Mesodermal cell (in vitro differentiated cells): ENCODE results near the gene RGS8.
"Not testable (repeated sequence)": the region's sequence is repeated elsewhere in the genome, so short reads cannot be mapped to it uniquely, and the experiment has no call there.

Experiments
- H3K27ac ChIP-seq: 2 replicates; pipeline ENCODE4 v1.7.0; 2013; ENCODE audit warnings: mild to moderate bottlenecking, low read depth, low read length, moderate library complexity; ENCODE audit not compliant: severe bottlenecking
- H3K36me3 ChIP-seq: 2 replicates; pipeline ENCODE4 v1.7.1; 2013; ENCODE audit warnings: mild to moderate bottlenecking, low read length, moderate library complexity; ENCODE audit not compliant: control insufficient read depth, insufficient read depth
- H3K4me1 ChIP-seq: one replicate; pipeline ENCODE4 v1.7.1; 2013; ENCODE audit warnings: mild to moderate bottlenecking, low read length; ENCODE audit not compliant: insufficient read depth, control insufficient read depth, poor library complexity, severe bottlenecking
- H3K4me3 ChIP-seq: 2 replicates; pipeline ENCODE4 v1.7.0; 2013; ENCODE audit warnings: low read length, control low read depth, mild to moderate bottlenecking; ENCODE audit not compliant: insufficient read depth, poor library complexity, severe bottlenecking; ENCODE audit errors: extremely low read depth
- H3K9me3 ChIP-seq: 2 replicates; pipeline ENCODE4 v1.7.1; 2013; ENCODE audit warnings: mild to moderate bottlenecking, low read length, moderate library complexity; ENCODE audit not compliant: control insufficient read depth
- WGBS, 2 experiments: methylation state at CpG; one replicate each; pipeline ENCODE4 v1.1.5; 2013; ENCODE audit warnings: missing lambda C conversion rate in 2 of 2; ENCODE audit not compliant: insufficient coverage in 2 of 2; 5-methylcytosine and 5-hydroxymethylcytosine counted together

The RGS8 gene

DNA sequence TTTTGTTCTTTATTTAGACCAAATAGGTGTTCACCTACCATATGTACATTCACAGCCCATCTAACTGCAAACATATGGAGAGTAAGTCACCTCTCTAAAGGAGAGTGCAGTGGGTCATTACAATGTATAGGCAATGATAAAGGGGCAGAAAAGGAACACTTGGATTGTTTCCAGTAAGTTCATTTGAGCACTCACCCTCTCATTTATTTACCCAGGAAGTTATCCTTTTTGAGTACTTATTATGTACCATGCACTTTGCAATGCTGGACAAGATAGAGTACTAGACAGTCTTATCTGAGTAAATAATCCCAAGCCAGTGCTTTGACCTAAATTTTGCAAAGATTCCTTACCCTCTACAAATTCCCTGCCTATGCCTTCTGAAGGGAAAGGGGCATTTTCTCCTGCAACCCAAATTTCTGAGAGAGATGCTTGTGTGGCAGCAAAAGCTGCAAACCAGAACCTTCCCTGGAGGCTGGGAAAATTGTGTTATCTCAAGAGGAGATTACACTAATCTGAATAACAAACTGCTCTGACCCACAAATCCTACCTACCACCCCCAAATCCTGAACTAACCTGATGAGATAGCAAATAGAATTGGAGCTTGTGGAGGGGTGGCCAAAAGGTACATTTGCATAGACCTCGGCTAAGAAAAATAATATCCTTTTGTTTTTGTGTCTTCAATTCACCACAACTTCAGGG, 18.6 kb upstream of the RGS8 start:
- H3K4me1 ChIP-seq, result no peaks in the 10 kb centered on the region

GRCh38 chr1:182700351-182700709, 15.9 kb upstream of the RGS8 start:
- Histone ChIP-seq H3K4me3 (no peak overlapping the region), H3K27ac (no peak overlapping the region), H3K9me3 (no peaks in the 10 kb centered on the region), H3K36me3 (no peaks in the 10 kb centered on the region), H3K4me1 (no peaks in the 10 kb centered on the region)
- WGBS, 2 experiments, result 77 to 88% methylated on average over 7 of the region's 9 CpGs

More for the DNA sequence above, 18.6 kb upstream of the RGS8 start:
- Histone ChIP-seq H3K9me3 (no peaks in the 10 kb centered on the region), H3K36me3 (no peaks in the 10 kb centered on the region), H3K27ac (no peak overlapping the region), H3K4me3 (no peak overlapping the region)
- WGBS, 2 experiments, result no CpG with 5 or more reads among the region's 1 CpG

DNA sequence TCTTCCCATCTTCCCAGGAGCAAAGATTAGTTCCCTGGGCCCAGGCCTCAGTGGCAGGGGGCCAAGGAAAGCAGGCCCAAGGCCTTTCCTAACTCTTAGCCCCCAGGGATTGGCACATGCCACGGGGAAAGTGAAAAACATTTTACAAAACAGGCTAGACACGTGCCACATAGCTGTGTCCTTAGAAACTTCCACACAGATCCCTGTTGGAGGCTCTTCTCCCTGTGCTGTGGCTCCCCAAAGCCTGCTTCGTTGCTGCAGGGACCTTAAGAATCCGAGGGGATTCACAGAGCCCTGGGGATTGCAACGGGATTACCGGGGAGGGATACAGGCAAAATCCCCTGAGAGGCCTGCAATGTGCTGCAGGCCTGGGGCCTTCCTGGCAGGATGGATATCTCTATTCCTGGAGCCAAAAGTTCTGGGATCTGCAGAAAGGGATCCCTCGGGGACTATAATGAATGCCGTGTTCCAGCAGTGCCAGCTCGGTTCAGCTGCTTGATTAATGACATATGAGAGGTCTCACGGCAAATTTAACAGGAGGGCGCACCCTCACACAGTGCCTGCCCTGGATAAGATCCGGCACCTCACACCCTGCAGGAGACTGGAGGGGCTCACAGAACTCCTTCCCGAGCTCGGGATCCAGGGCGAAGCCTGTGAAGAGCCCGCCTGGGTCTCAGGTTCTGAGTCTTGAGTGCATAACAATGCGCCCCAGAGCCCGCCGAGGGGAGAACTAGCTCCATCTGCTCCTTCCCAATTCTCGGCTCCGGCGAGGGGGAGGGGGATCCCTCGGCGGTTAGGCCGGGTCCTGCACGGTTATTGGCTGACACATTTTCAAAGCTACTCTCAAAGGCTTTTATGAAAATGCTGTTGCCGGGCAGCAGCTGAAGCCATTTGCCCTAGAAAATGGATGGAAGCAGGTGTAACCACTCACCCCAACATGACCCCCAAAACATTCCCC, 15.3 kb upstream of the RGS8 start:
- Histone ChIP-seq H3K4me1 (no peaks in the 10 kb centered on the region), H3K9me3 (no peaks in the 10 kb centered on the region), H3K27ac (no peak overlapping the region), H3K36me3 (no peaks in the 10 kb centered on the region), H3K4me3 (no peak overlapping the region)
- 32 to 33% methylated on average over 24 of the region's 27 CpGs for WGBS, 2 experiments

DNA sequence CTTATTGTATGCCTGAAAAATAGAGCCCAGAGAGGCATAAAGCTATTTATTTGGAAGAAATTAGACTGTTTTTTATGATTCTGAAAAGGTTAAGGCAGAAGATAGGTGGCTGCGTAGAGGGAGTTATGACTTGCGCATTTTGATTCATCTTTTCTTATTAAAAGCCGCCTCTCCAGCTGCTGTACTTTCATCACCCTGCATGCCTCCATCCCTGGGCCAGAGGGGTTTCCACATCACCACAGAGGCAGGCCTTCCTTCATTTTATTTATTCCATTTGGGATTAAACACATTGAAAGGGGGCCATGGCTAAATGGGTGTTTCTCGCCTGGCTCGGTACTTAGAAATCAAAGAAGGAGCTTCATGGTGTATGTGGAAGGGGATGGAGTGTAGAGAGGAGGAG, 14.6 kb upstream of the RGS8 start:
- no peaks in the 10 kb centered on the region for H3K9me3 ChIP-seq
- WGBS, 2 experiments, result 85% methylated on average over 4 of the region's 5 CpGs; no CpG with 5 or more reads in 1 of the 2 experiments
- no peak overlapping the region for H3K27ac ChIP-seq

GRCh38 chr1:182693139-182693538, 8.8 kb upstream of the RGS8 start:
- not testable (repeated sequence) for H3K4me1 ChIP-seq

More for the DNA sequence above, 14.6 kb upstream of the RGS8 start:
- Histone ChIP-seq H3K36me3 (no peaks in the 10 kb centered on the region), H3K4me3 (no peak overlapping the region), H3K4me1 (no peaks in the 10 kb centered on the region)

GRCh38 chr1:182690886-182691443, 6.6 kb upstream of the RGS8 start:
- peaks cover 6% of the 10 kb centered on the region for H3K9me3 ChIP-seq
- WGBS, 2 experiments, result no CpG with 5 or more reads among the region's 1 CpG
- no peak overlapping the region for H3K27ac ChIP-seq
- H3K4me1 ChIP-seq, result no peaks in the 10 kb centered on the region
- no peak overlapping the region for H3K4me3 ChIP-seq
- no peaks in the 10 kb centered on the region for H3K36me3 ChIP-seq

More at GRCh38 chr1:182693139-182693538, 8.8 kb upstream of the RGS8 start:
- not testable (repeated sequence) for H3K9me3 ChIP-seq, H3K4me3 ChIP-seq, H3K27ac ChIP-seq, H3K36me3 ChIP-seq

- peaks cover 5% of the 10 kb centered on the region for H3K4me1 ChIP-seq
- H3K36me3 ChIP-seq, result no peaks in the 10 kb centered on the region
- H3K4me3 ChIP-seq, result no peak overlapping the region
- WGBS, 2 experiments, result 84 to 92% methylated on average over 4 of the region's 8 CpGs
- H3K27ac ChIP-seq, result no peak overlapping the region
- peaks cover 6% of the 10 kb centered on the region for H3K9me3 ChIP-seq
Observed at GRCh38 chr1:182688436-182689205, 4.2 kb upstream of the RGS8 start.

DNA sequence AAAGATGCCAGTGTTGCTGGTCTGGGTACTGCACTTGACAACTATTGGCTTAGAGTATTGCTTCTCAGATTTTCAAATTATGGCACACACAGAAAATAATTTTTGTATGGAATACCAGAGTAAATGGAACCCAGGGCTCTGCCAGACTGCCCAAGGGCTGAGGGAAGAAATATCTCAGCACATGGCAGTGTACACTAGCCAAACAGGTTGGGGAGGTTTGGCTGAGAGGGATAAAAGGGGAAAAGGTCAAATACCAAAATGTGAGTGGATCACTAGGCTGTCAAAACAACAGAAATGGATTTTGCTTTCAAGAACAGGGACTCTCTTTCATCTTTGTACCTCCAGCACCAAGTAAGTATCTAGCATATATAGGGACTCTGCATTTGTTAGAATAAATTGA, 3.0 kb upstream of the RGS8 start:
- H3K4me3 ChIP-seq, result no peak overlapping the region
- peaks cover 5% of the 10 kb centered on the region for H3K4me1 ChIP-seq
- H3K27ac ChIP-seq, result no peak overlapping the region
- H3K9me3 ChIP-seq, result peaks cover 6% of the 10 kb centered on the region
- no peaks in the 10 kb centered on the region for H3K36me3 ChIP-seq

GRCh38 chr1:182686446-182686845, 2.1 kb upstream of the RGS8 start:
- Histone ChIP-seq H3K36me3 (no peaks in the 10 kb centered on the region), H3K4me1 (peaks cover 5% of the 10 kb centered on the region), H3K27ac (no peak overlapping the region), H3K4me3 (no peak overlapping the region), H3K9me3 (peaks cover 6% of the 10 kb centered on the region)
- WGBS, 2 experiments, result 93 to 94% methylated on average over 1 of the region's 1 CpG

DNA sequence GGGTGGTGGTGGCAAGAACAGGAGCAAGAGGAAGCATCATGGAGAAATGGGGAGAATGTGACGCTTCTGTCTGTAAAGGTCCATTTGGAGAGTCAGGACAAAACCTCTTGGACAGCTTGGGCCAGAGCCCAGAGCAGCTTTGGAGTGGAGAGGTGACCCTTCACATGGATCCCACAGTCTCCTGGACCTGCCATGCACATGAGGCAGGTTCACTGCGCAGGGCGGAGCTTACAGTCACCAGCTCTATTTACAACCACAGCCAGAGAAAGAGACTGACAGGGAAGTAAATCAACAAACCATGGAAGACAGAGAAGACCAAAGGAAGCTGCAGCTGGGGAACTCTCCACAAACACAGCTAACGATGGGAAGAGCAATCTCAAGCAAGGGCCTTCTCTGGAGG, 828 bp upstream of the RGS8 start:
- H3K9me3 ChIP-seq, result no peaks in the 10 kb centered on the region
- H3K27ac ChIP-seq, result no peak overlapping the region
- no peaks in the 10 kb centered on the region for H3K36me3 ChIP-seq
- H3K4me1 ChIP-seq, result peaks cover 5% of the 10 kb centered on the region
- no peak overlapping the region for H3K4me3 ChIP-seq
- WGBS, 2 experiments, result 87 to 100% methylated on average over 1 to 4 of the region's 4 CpGs
